Activated CD4-positive, alpha-beta T cell treated with anti-CD3 and anti-CD28 coated beads for 48 hours (primary cell): ENCODE results near the gene SDCCAG8.

Experiments
- DNase-seq: peaks from one replicate; pipeline ENCODE4 v3.0.0-alpha.2; 2020

The SDCCAG8 gene

GRCh38 chr1:243394601-243395464, 139.0 kb downstream of the SDCCAG8 start:
- DNase-seq, result no peak

GRCh38 chr1:243396424-243396823, 140.6 kb downstream of the SDCCAG8 start:
- no peak for DNase-seq

- DNase-seq, result no peak
Observed at GRCh38 chr1:243396876-243397275, 141.0 kb downstream of the SDCCAG8 start.

GRCh38 chr1:243397613-243398321, 141.9 kb downstream of the SDCCAG8 start:
- no peak for DNase-seq

DNA sequence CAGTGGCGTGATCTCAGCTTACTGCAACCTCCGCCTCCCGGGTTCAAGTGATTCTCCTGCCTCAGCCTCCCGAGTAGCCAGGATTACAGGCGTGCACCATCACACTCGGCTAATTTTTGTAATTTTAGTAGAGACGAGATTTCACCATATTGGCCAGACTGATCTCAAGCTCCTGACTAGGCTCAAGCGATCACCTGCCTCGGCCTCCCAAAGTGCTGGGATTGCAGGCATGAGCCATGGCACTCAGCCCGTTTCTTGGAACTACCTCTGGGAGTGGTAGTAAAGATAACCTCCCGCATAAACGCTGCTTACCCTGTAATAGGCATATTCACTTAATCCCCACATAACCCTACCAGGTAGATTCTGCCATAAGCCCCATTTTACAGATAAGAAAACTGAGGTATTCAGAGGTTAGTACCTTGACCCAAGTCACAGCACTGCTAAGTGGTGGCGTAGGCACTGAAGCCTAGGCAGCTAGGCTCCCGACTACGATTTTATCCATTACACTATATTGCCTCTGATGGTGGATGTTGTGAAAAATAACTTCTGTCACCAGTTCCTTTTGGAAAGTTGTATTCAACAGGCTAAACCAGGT, 143.8 kb downstream of the SDCCAG8 start:
- DNase-seq, result no peak

DNA sequence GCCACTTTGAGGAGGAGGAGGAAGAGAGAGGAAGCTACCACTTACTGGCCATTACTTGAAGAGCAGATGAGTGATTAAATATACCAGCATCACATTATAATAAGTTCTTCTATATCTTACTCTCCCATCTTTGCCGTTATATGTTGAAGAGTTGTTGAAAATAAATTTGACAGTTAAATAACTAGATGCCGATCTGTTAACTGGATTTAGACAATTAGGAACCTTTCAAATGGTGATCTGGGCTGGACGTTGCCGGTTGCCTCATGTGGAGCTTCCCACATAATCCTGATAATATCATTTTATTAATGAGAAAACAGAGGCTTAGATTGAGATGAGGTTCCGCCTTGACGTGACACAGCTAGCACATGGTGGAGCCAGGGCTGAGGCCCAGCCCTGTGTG, 147.0 kb downstream of the SDCCAG8 start:
- DNase-seq, result no peak

DNA sequence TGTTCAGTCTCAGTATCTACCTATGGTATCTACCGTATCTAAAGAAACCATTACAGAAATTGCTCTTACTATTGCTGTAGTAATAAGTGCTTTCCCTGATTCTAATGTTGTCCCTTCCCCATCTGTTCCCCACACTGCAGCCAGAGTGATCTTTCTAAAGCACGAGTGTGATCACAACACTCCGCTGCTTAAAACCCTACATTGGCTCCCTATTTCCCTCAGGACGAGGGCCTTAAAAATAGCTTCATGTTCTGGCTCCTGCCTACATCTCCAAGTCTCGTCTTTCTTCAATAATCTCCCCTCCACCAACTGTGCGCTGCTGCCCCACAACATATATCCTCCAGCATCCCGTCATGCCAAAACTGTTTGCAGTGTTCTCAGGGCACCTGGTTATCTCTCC, 150.6 kb downstream of the SDCCAG8 start:
- DNase-seq, result no peak

GRCh38 chr1:243407284-243408018, 151.6 kb downstream of the SDCCAG8 start:
- DNase-seq, result no peak

DNA sequence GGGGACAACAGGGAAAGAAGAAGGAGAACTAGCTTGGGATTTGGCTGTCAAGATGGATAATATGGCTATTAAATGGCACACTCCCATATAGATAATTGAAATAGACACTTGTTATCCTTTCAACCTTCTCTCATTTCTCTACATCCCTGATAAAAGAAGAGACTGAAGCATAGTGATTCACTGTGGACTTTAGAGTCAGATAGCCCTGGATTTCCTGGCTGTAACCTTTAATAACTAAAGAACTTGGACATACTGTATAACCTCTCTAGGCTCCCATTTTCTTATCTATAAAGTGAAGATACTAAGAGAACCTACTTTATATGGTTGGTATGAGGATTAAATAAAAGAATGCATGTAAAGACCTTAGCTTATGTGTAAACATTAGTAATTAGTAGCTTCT, 152.6 kb downstream of the SDCCAG8 start:
- no peak for DNase-seq

DNA sequence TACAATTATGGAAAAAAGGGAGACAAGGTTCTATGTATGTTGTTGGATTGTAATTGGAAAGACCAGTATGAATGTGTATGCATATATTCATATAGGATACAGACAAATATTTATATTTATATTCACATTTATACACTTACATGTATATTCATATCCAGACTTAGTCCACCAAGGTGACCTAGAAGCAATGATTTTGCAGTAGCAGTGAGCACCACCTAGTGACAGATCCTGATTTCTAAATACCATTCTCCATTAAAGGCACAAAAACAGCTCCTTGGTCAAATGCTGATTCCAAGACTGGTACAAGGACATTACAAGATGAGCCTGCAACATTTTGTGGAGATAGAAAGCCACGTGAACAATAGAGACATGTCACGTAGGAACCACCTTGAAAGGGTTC, 153.4 kb downstream of the SDCCAG8 start:
- no peak for DNase-seq

GRCh38 chr1:243411472-243411871, 155.6 kb downstream of the SDCCAG8 start:
- DNase-seq, result no peak

GRCh38 chr1:243413431-243414151, 157.8 kb downstream of the SDCCAG8 start:
- no peak for DNase-seq

DNA sequence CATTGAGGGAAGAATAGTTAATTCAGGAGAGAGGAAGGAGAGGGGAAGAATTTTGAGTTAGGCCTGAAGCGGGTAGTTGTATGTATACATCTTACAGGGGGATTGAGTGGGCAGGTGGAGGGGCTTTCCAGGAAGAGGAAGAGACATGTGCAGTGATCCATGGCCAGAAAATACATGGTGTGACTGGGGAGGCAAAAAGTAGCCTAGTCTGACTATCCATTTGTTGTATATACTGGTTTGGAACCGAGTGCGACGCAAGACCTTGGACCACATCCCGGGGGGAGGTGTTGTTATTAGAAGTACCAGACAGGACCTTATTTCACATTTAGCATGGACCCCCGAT, 158.3 kb downstream of the SDCCAG8 start:
- DNase-seq, result no peak

GRCh38 chr1:243415663-243416408, 160.0 kb downstream of the SDCCAG8 start:
- no peak for DNase-seq

GRCh38 chr1:243416495-243416894, 160.7 kb downstream of the SDCCAG8 start:
- no peak for DNase-seq

- no peak for DNase-seq
Observed at GRCh38 chr1:243420016-243420945, 164.4 kb downstream of the SDCCAG8 start.

- no peak for DNase-seq
Observed at GRCh38 chr1:243420946-243421685, 165.3 kb downstream of the SDCCAG8 start.

DNA sequence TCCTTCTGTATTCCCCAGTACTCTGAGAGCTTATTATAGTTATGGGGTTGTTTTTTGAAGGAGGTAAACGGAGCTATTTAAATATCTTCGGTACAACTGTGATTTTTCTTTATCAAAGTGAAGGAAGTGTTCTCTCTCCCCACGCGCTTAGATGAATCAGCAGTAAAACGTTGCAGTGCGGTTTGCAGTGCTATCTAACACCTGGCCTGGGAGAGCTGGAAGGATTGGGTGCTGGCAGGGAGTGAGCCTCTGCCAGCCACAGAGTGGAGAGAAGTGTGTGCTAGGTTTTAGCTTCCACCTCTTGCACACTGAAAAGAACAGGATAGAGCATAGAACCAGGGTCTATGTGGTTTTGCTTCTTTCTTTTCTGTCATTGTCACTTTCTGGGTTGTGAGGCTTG, 165.9 kb downstream of the SDCCAG8 start:
- DNase-seq, result peak; percentile 67

DNA sequence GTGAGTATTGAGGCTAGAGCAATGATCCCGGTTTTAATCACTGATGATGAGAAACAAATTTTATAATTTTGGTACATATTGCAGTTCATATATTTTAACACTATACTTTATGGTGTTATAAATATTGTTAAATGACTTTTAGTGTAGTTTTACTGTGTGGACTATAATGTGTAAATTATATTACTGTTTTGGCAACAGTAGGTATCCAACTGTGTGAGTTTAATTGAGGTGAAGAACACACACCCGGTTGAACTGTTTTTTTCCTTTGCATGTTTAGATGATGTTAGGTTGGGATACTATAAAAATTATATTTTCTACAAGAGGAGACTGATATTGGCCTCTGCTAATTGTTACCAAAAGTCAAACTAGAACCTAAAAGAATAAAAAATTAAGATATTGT, 166.5 kb downstream of the SDCCAG8 start:
- no peak for DNase-seq

DNA sequence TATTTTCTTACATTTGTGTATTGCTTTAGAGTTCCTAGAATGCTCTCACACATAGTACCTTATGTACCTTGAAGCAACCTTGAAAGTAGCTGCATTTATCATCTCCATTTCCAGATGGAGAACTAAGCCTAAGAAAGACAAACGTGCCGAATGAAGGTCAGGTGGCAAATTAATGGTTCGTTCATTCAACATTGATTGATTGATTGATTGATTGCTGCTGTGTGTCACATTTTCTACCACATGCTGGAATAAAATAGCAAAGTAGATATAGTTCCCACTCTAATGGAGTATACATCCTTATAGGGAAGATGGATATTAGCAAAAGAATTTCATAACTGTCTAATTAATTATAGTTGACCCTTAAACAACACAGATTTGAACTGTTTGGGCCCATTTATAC, 172.2 kb downstream of the SDCCAG8 start:
- DNase-seq, result no peak
